OCI-LY3 (cell line): Measurements from ENCODE around the gene PLN.

Experiments
- H2AFZ ChIP-seq: fragments of 200-600, 300-600 bp; shearing (Covaris generic); 2 replicates; pipeline ENCODE4 v1.6.0; 2014; ENCODE audit warnings: antibody characterized with exemption, low read depth, low read length
- H3K27ac ChIP-seq: fragments of 200-600, 300-600 bp; sonication (generic); 2 replicates; pipeline ENCODE4 v1.5.1; 2014; ENCODE audit warnings: mild to moderate bottlenecking, low read length, moderate library complexity, mixed read lengths
- H3K27me3 ChIP-seq: fragments of 200-600, 300-600 bp; sonication (generic); 2 replicates; pipeline ENCODE4 v1.6.1; 2014; ENCODE audit warnings: low read depth, low read length, mixed read lengths
- H3K36me3 ChIP-seq: fragments of 200-600, 300-600 bp; sonication (generic); replicated peaks from 2 replicates; pipeline ENCODE3; 2014; ENCODE audit warnings: low read depth, low read length, mixed read lengths
- H3K4me1 ChIP-seq: fragments of 300-600, 200-600 bp; sonication (generic); 2 replicates; pipeline ENCODE4 v1.6.1; 2014; ENCODE audit warnings: low read length, mixed read lengths
- H3K4me2 ChIP-seq: fragments of 200-600, 300-600 bp; sonication (generic); 2 replicates; pipeline ENCODE4 v1.6.1; 2014; ENCODE audit warnings: low read length, mixed read lengths
- H3K4me3 ChIP-seq: fragments of 300-600, 200-600 bp; sonication (generic); 2 replicates; pipeline ENCODE4 v1.5.1; 2014; ENCODE audit warnings: antibody characterized with exemption, mild to moderate bottlenecking, low read length, moderate library complexity
- H3K79me2 ChIP-seq: fragments of 300-600, 200-600 bp; shearing (Covaris generic); 2 replicates; pipeline ENCODE4 v1.6.1; 2014; ENCODE audit warnings: mild to moderate bottlenecking, low read length, mixed read lengths
- H3K9ac ChIP-seq: fragments of 300-600, 200-600 bp; shearing (Covaris generic); 2 replicates; pipeline ENCODE4 v1.6.0; 2014; ENCODE audit warnings: mild to moderate bottlenecking, low read length, moderate library complexity
- H3K9me3 ChIP-seq: fragments of 200-600, 300-600 bp; shearing (Covaris generic); 2 replicates; pipeline ENCODE4 v1.6.1; 2014; ENCODE audit warnings: low read length, mixed read lengths; ENCODE audit not compliant: insufficient read depth
- H4K20me1 ChIP-seq: fragments of 200-600, 300-600 bp; sonication (generic); 2 replicates; pipeline ENCODE4 v1.6.1; 2016; ENCODE audit warnings: low read length, mixed read lengths; ENCODE audit not compliant: insufficient read depth
- EZH2phosphoT487 ChIP-seq: fragments of 200-600 bp; shearing (Covaris generic); IDR thresholded peaks from 2 replicates; pipeline ENCODE4 v1.6.1; 2018; ENCODE audit warnings: antibody characterized with exemption, mixed run types, low read depth
- TF ChIP-seq, protein P1 (sequence below): fragments of 200-600, 300-600 bp; sonication (generic); IDR thresholded peaks from 2 replicates; pipeline ENCODE4 v1.5.1; 2014; ENCODE audit warnings: antibody characterized with exemption, low read length, low read depth

Gene PLN

DNA sequence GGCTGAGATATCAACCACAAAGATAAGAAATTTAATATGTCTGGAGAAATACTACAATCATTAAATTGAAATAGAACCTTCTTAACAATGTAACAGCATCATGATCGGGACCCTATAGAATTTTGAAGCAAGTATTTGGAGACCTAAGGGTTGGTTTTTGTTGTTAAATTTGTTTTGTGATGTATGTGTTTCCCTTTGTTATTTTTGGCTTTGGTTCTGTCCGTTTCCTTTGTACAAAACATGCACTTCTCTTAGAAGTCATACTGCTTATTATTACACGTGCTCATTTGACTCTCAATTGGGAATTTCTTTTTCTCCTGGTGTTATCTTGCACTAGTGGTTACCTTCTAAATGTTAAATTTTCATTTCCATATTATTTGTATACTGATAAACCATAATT, 4.0 kb upstream of the PLN start:
- Histone ChIP-seq H3K4me3 (no peak overlapping the region), H2AFZ (no peak overlapping the region), H3K9ac (no peak overlapping the region)

DNA sequence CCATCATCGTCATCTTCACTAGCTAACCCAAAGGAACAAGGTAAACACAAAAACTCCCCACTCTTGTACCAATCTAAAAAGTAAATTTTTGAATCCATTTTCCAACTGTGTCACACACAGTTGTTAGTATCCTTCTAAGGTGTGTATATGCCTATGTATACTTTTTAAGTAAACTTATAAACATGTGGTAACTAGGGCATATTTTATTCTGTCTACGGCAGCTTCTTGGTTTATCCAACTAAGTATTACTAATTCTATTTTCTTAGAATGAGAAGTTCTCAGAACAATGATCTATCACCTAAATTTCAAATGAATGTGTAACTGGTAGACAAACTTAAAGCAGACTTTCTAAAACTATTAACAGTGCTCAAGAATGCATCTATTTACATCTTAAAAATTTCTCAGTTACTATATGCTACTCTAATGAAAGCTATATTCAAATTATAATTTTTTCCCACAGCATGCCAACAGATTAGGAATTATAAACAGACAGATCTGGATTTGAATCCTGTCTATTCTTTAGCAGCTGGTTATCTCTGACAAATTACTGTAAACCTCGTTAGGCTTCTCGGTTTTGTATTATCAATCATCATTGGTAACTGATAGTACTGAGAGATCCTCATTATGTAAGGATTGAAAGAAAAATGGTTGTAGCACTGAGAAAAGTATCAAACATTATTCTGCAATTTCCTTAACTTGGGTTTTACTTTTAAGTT, 1.8 kb upstream of the PLN start:
- H3K79me2 ChIP-seq, result no peaks in the 10 kb centered on the region
- no peaks in the 10 kb centered on the region for H4K20me1 ChIP-seq
- H3K36me3 ChIP-seq, result no peaks in the 10 kb centered on the region
- no peak overlapping the region for H3K4me2 ChIP-seq
- H3K27me3 ChIP-seq, result no peaks in the 10 kb centered on the region
- no peak overlapping the region for H3K4me3 ChIP-seq
- no peaks in the 10 kb centered on the region for H3K4me1 ChIP-seq
- H3K9ac ChIP-seq, result no peak overlapping the region
- no peak overlapping the region for H3K27ac ChIP-seq
- TF ChIP-seq, protein P1, sequence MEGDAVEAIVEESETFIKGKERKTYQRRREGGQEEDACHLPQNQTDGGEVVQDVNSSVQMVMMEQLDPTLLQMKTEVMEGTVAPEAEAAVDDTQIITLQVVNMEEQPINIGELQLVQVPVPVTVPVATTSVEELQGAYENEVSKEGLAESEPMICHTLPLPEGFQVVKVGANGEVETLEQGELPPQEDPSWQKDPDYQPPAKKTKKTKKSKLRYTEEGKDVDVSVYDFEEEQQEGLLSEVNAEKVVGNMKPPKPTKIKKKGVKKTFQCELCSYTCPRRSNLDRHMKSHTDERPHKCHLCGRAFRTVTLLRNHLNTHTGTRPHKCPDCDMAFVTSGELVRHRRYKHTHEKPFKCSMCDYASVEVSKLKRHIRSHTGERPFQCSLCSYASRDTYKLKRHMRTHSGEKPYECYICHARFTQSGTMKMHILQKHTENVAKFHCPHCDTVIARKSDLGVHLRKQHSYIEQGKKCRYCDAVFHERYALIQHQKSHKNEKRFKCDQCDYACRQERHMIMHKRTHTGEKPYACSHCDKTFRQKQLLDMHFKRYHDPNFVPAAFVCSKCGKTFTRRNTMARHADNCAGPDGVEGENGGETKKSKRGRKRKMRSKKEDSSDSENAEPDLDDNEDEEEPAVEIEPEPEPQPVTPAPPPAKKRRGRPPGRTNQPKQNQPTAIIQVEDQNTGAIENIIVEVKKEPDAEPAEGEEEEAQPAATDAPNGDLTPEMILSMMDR, result no peak
- TF ChIP-seq EZH2phosphoT487, result no peak
- no peaks in the 10 kb centered on the region for H3K9me3 ChIP-seq
- H2AFZ ChIP-seq, result no peak overlapping the region

More for the DNA sequence above, 4.0 kb upstream of the PLN start:
- Histone ChIP-seq H3K27ac (no peak overlapping the region), H3K4me1 (no peaks in the 10 kb centered on the region), H3K4me2 (no peak overlapping the region), H3K9me3 (no peaks in the 10 kb centered on the region), H3K79me2 (no peaks in the 10 kb centered on the region), H4K20me1 (no peaks in the 10 kb centered on the region), H3K27me3 (no peaks in the 10 kb centered on the region), H3K36me3 (no peaks in the 10 kb centered on the region)
- TF ChIP-seq, protein P1, result no peak
- TF ChIP-seq EZH2phosphoT487, result no peak

DNA sequence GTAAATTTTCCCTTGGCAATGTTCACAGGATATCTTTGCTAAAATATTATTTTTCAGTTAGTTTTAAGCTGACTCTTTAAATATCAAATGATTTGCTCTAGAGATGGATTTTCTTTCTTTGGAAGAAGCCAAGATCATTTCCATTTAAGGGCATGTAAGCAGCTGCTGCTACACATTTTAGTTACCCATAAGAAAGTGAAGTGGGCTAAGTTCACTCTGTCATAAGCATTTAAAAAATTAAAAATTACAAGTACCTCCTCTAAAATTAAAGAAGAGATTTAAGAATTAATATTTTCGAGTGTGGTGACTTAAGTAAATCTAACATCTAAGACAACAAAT, 1.2 kb upstream of the PLN start:
- Histone ChIP-seq H3K9ac (no peak overlapping the region), H3K4me1 (no peaks in the 10 kb centered on the region), H4K20me1 (no peaks in the 10 kb centered on the region), H3K4me3 (no peak overlapping the region), H3K9me3 (no peaks in the 10 kb centered on the region), H3K4me2 (no peak overlapping the region), H3K27me3 (no peaks in the 10 kb centered on the region), H2AFZ (no peak overlapping the region), H3K79me2 (no peaks in the 10 kb centered on the region), H3K36me3 (no peaks in the 10 kb centered on the region), H3K27ac (no peak overlapping the region)
- no peak for TF ChIP-seq EZH2phosphoT487
- TF ChIP-seq, protein P1, result no peak

DNA sequence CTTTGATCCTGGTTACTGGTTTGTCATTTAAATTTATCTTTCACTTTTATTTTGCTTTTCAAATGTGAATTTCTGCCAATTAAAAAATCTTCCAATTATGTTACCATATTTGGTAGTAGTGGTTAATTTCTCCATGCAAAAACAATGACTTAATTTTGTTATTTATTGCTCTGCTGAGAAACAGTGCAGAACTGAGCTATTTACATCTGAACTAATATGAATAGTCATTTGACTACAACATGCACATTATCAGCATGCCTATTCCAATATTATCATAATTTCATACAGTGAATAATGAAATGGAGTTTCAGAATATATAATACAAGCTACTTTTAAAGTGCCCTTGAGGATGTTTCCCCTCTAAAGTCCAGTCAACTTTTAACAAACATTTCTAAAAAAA, 517 bp downstream of the PLN start:
- Histone ChIP-seq H2AFZ (no peak overlapping the region), H3K27ac (no peak overlapping the region), H3K9ac (no peak overlapping the region), H3K9me3 (no peaks in the 10 kb centered on the region), H3K4me1 (no peaks in the 10 kb centered on the region), H3K27me3 (no peaks in the 10 kb centered on the region), H3K79me2 (no peaks in the 10 kb centered on the region), H3K4me3 (no peak overlapping the region), H3K4me2 (no peak overlapping the region), H4K20me1 (no peaks in the 10 kb centered on the region), H3K36me3 (no peaks in the 10 kb centered on the region)
- TF ChIP-seq EZH2phosphoT487, result no peak
- TF ChIP-seq, protein P1, result no peak
